Nephron (organoid): ENCODE measurements around the gene MT1F.
A peak's percentile ranks its signal among the peaks of the same experiment; 100 is the strongest.
"Not testable (repeated sequence)": the region's sequence is repeated elsewhere in the genome, so short reads cannot be mapped to it uniquely, and the experiment has no call there.

Source experiments
- H3K27ac Mint-ChIP-seq, 3 experiments: 2 replicates each; pipeline ENCODE4 v1.8.0; 2020; ENCODE audit warnings: mixed read lengths in 3 of 3, mild to moderate bottlenecking in 2 of 3, moderate library complexity in 1 of 3
- H3K27me3 Mint-ChIP-seq: 2 replicates; pipeline ENCODE4 v1.8.0; 2021; ENCODE audit warnings: low read depth, mild to moderate bottlenecking, moderate library complexity, mixed read lengths
- H3K36me3 Mint-ChIP-seq: 2 replicates; pipeline ENCODE4 v1.8.0; 2020; ENCODE audit warnings: low read depth, mixed read lengths
- H3K4me1 Mint-ChIP-seq: 2 replicates; pipeline ENCODE4 v1.8.0; 2020; ENCODE audit warnings: mixed read lengths
- H3K4me3 Mint-ChIP-seq, 3 experiments: 2 replicates each; pipeline ENCODE4 v1.8.0; 2020; ENCODE audit warnings: mild to moderate bottlenecking in 3 of 3, mixed read lengths in 3 of 3, moderate library complexity in 2 of 3
- H3K9me3 Mint-ChIP-seq: 2 replicates; pipeline ENCODE4 v1.8.0; 2020; ENCODE audit warnings: mixed read lengths
- CTCF ChIP-seq, 3 experiments: fragments of 200-600 bp; sonication (generic); IDR thresholded peaks; one replicate each; pipeline ENCODE4 v1.5.0; 2021; ENCODE audit warnings: antibody characterized with exemption in 3 of 3; ENCODE audit not compliant: unreplicated experiment in 3 of 3

The MT1F gene

GRCh38 chr16:56616608-56617211 is 41.0 kb upstream of the MT1F start:
- H3K27ac Mint-ChIP-seq, result no peak overlapping the region
- peaks cover 5% of the 10 kb centered on the region for H3K4me1 Mint-ChIP-seq
- peak overlapping the region; percentile 32 to 79 (median 72) for H3K4me3 Mint-ChIP-seq
- no peaks in the 10 kb centered on the region for H3K36me3 Mint-ChIP-seq
- H3K9me3 Mint-ChIP-seq, result no peaks in the 10 kb centered on the region
- no peak for TF ChIP-seq CTCF (IDR thresholded peaks at IDR 0.05; ENCODE audit: unreplicated experiment in 3 of 3)
- peaks cover 72% of the 10 kb centered on the region for H3K27me3 Mint-ChIP-seq

GRCh38 chr16:56617212-56618085 is 40.3 kb upstream of the MT1F start:
- H3K36me3 Mint-ChIP-seq, result no peaks in the 10 kb centered on the region

GRCh38 chr16:56618138-56618537 is 39.6 kb upstream of the MT1F start:
- no peak for TF ChIP-seq CTCF (IDR thresholded peaks at IDR 0.05; ENCODE audit: unreplicated experiment in 3 of 3)

More at GRCh38 chr16:56617212-56618085, 40.3 kb upstream of the MT1F start:
- peak overlapping the region; percentile 79 to 85 (median 85) for H3K4me3 Mint-ChIP-seq
- peaks cover 5% of the 10 kb centered on the region for H3K4me1 Mint-ChIP-seq
- H3K27me3 Mint-ChIP-seq, result peaks cover 79% of the 10 kb centered on the region
- TF ChIP-seq CTCF (IDR thresholded peaks at IDR 0.05; ENCODE audit: unreplicated experiment in 3 of 3), result no peak
- H3K9me3 Mint-ChIP-seq, result no peaks in the 10 kb centered on the region
- H3K27ac Mint-ChIP-seq, result no peak overlapping the region

GRCh38 chr16:56620339-56620897 is 37.3 kb upstream of the MT1F start:
- Mint-ChIP-seq H3K4me3 (no peak overlapping the region), H3K27ac (no peak overlapping the region), H3K9me3 (no peaks in the 10 kb centered on the region), H3K36me3 (no peaks in the 10 kb centered on the region), H3K27me3 (peaks cover 97% of the 10 kb centered on the region), H3K4me1 (peaks cover 5% of the 10 kb centered on the region)
- no peak for TF ChIP-seq CTCF (IDR thresholded peaks at IDR 0.05; ENCODE audit: unreplicated experiment in 3 of 3)

More at GRCh38 chr16:56618138-56618537, 39.6 kb upstream of the MT1F start:
- no peak overlapping the region for H3K27ac Mint-ChIP-seq
- no peaks in the 10 kb centered on the region for H3K36me3 Mint-ChIP-seq
- H3K27me3 Mint-ChIP-seq, result peaks cover 86% of the 10 kb centered on the region
- H3K4me3 Mint-ChIP-seq, result peak overlapping the region in 2 of 3 experiments; percentile 79 to 85
- H3K9me3 Mint-ChIP-seq, result no peaks in the 10 kb centered on the region
- H3K4me1 Mint-ChIP-seq, result peaks cover 5% of the 10 kb centered on the region

- H3K27me3 Mint-ChIP-seq, result peaks cover 98% of the 10 kb centered on the region
- peak overlapping the region in 1 of 3 experiments; percentile 30 for H3K27ac Mint-ChIP-seq
- H3K9me3 Mint-ChIP-seq, H3K36me3 Mint-ChIP-seq: not testable (repeated sequence)
- H3K4me1 Mint-ChIP-seq, result peaks cover 10% of the 10 kb centered on the region
- peak overlapping the region in 2 of 3 experiments; percentile 14 to 28 for H3K4me3 Mint-ChIP-seq
Observed at GRCh38 chr16:56621665-56622445, 35.9 kb upstream of the MT1F start.

GRCh38 chr16:56623184-56623583 is 34.6 kb upstream of the MT1F start:
- H3K4me3 Mint-ChIP-seq, H3K4me1 Mint-ChIP-seq, H3K27ac Mint-ChIP-seq, H3K9me3 Mint-ChIP-seq, H3K36me3 Mint-ChIP-seq: not testable (repeated sequence)
- peaks cover 94% of the 10 kb centered on the region for H3K27me3 Mint-ChIP-seq
